ENCODE data around the gene TP53I13.

- TF ChIP-seq CTCF (IDR thresholded peaks at IDR 0.05 in 8 of 11, conservative IDR thresholded peaks at IDR 0.05 in 3 of 11) (no peak), POLR2A (IDR thresholded peaks at IDR 0.05) (no peak)
Observed at GRCh38 chr17:29603109-29603674, 34.7 kb downstream of the TP53I13 start.

All from spleen (tissue), 7 donors.